ENCODE measurements around the gene LYSMD4.

Gene LYSMD4

DNA sequence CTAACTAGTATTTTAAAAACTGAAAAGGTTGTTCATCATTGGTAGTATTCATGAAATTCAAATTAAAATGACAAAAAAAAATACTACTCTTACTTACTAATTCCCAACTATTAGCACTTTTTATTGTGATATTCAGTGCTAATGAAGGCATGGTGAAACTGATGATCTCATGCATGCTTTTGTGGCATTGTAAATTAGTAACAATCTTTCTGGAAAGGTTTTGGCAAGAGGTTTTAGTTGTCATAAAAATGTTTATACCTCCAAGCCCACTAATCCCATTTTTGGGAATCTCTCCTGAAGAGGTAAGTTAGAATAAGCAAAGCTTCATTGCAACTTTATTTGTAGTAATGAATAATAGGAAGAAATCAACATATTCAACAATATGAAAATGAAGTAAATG is 53.0 kb downstream of the LYSMD4 start:
- Histone ChIP-seq H3K36me3 (ENCODE audit: control insufficient read depth, insufficient read depth, low read length) (peaks cover 37% of the 10 kb centered on the region), H3K9me3 (ENCODE audit: control insufficient read depth, low read length) (peaks cover 4% of the 10 kb centered on the region), H3K4me3 (ENCODE audit: extremely low read depth, insufficient read depth, low read length, poor library complexity, severe bottlenecking) (no peak overlapping the region), H3K27ac (ENCODE audit: low read depth, low read length, severe bottlenecking) (no peak overlapping the region), H3K4me1 (ENCODE audit: control insufficient read depth, insufficient read depth, low read length, poor library complexity, severe bottlenecking) (no peaks in the 10 kb centered on the region)

- no peak overlapping the region for H3K4me3 ChIP-seq (ENCODE audit: extremely low read depth, insufficient read depth, low read length, poor library complexity, severe bottlenecking)
- H3K27ac ChIP-seq (ENCODE audit: low read depth, low read length, severe bottlenecking), result no peak overlapping the region
- WGBS, 2 experiments (ENCODE audit: insufficient coverage in 2 of 2), result 100% methylated on average over 1 of the region's 4 CpGs; no CpG with 5 or more reads in 1 of the 2 experiments
- peaks cover 47% of the 10 kb centered on the region for H3K36me3 ChIP-seq (ENCODE audit: control insufficient read depth, insufficient read depth, low read length)
- no peaks in the 10 kb centered on the region for H3K9me3 ChIP-seq (ENCODE audit: control insufficient read depth, low read length)
- H3K4me1 ChIP-seq (ENCODE audit: control insufficient read depth, insufficient read depth, low read length, poor library complexity, severe bottlenecking), result no peaks in the 10 kb centered on the region
Measured at GRCh38 chr15:99677540-99678134, 55.6 kb downstream of the LYSMD4 start.

Measured in mesodermal cell (in vitro differentiated cells).